SK-N-MC (cell line): Measurements from ENCODE around the gene GPATCH2.

Experiments used
- DNase-seq: peaks from one replicate; pipeline ENCODE4 v3.0.0-alpha.2; 2011; ENCODE audit warnings: low read depth, low spot score
- H3K27ac ChIP-seq: fragments of 200-600 bp; sonication (generic); 2 replicates; pipeline ENCODE4 v1.5.1; 2016; ENCODE audit warnings: mixed run types
- H3K36me3 ChIP-seq: fragments of 200-600 bp; sonication (generic); 2 replicates; pipeline ENCODE4 v1.6.1; 2017; ENCODE audit warnings: antibody characterized with exemption, low read length, mixed read lengths; ENCODE audit not compliant: insufficient read depth
- H3K4me3 ChIP-seq: fragments of 200-600 bp; sonication (generic); 2 replicates; pipeline ENCODE4 v1.5.1; 2016
- H3K9ac ChIP-seq: fragments of 200-600 bp; sonication (generic); 2 replicates; pipeline ENCODE4 v1.8.0; 2017; ENCODE audit warnings: mixed run types, mixed read lengths; ENCODE audit not compliant: insufficient read length
- H3K9me3 ChIP-seq: fragments of 200-600 bp; sonication (generic); 2 replicates; pipeline ENCODE4 v1.6.1; 2017; ENCODE audit warnings: low read depth, mild to moderate bottlenecking, antibody characterized with exemption, low read length, moderate library complexity, mixed read lengths
- EZH2 ChIP-seq: fragments of 200-600 bp; sonication (generic); IDR thresholded peaks from one replicate; pipeline ENCODE4 v1.6.1; 2017; ENCODE audit warnings: antibody characterized with exemption
- FOXP2 ChIP-seq: optimal IDR thresholded peaks from 2 replicates; pipeline ENCODE3; 2011; ENCODE audit warnings: mild to moderate bottlenecking, moderate library complexity; ENCODE audit not compliant: insufficient read depth; ENCODE audit errors: extremely low read length, control extremely low read depth
- POLR2AphosphoS5 ChIP-seq: IDR thresholded peaks from 2 replicates; pipeline ENCODE4 v1.6.1; 2012; ENCODE audit warnings: mild to moderate bottlenecking, low read depth, low read length, borderline replicate concordance

The GPATCH2 gene

GRCh38 chr1:217432339-217432738 lies 198.6 kb downstream of the GPATCH2 start:
- H3K27ac ChIP-seq = no peak overlapping the region
- H3K4me3 ChIP-seq = no peak overlapping the region
- no peak overlapping the region for H3K9ac ChIP-seq
- TF ChIP-seq EZH2 (no peak), FOXP2 (no peak), POLR2AphosphoS5 (no peak)
- no peak for DNase-seq
- H3K9me3 ChIP-seq = no peaks in the 10 kb centered on the region
- no peaks in the 10 kb centered on the region for H3K36me3 ChIP-seq

GRCh38 chr1:217431395-217431794 lies 199.5 kb downstream of the GPATCH2 start:
- Histone ChIP-seq H3K36me3 (no peaks in the 10 kb centered on the region), H3K4me3 (no peak overlapping the region), H3K9me3 (no peaks in the 10 kb centered on the region), H3K9ac (no peak overlapping the region), H3K27ac (no peak overlapping the region)
- TF ChIP-seq EZH2 (no peak), POLR2AphosphoS5 (no peak), FOXP2 (no peak)
- no peak for DNase-seq

DNA sequence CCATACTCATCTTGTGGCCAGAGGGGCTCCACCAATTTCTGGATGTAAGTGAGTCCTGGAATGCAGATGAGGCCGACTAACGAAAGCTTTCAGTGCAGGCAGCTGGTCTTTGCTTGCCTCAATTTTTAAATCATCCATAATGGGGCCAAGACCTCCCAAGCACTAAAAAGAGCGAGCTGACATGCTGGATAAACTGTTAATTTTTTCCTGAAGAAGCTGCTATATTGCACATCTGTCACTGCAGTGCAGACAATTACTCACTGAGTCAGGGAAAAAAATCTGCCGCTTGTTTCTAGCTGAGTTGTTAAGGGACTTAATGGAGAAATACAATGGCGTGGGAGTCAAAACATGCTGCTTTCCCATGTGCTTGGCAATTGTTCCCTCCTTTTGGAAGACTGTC lies 205.5 kb downstream of the GPATCH2 start:
- Histone ChIP-seq H3K9ac (no peak overlapping the region), H3K36me3 (no peaks in the 10 kb centered on the region), H3K4me3 (no peak overlapping the region), H3K27ac (no peak overlapping the region), H3K9me3 (no peaks in the 10 kb centered on the region)
- TF ChIP-seq FOXP2 (no peak), EZH2 (no peak), POLR2AphosphoS5 (no peak)
- no peak for DNase-seq

- DNase-seq = no peak
- Histone ChIP-seq H3K36me3 (no peaks in the 10 kb centered on the region), H3K4me3 (no peak overlapping the region), H3K9me3 (no peaks in the 10 kb centered on the region), H3K27ac (no peak overlapping the region), H3K9ac (no peak overlapping the region)
- TF ChIP-seq EZH2 (no peak), FOXP2 (no peak), POLR2AphosphoS5 (no peak)
These were observed 211.7 kb downstream of the GPATCH2 start for GRCh38 chr1:217419194-217419551.

DNA sequence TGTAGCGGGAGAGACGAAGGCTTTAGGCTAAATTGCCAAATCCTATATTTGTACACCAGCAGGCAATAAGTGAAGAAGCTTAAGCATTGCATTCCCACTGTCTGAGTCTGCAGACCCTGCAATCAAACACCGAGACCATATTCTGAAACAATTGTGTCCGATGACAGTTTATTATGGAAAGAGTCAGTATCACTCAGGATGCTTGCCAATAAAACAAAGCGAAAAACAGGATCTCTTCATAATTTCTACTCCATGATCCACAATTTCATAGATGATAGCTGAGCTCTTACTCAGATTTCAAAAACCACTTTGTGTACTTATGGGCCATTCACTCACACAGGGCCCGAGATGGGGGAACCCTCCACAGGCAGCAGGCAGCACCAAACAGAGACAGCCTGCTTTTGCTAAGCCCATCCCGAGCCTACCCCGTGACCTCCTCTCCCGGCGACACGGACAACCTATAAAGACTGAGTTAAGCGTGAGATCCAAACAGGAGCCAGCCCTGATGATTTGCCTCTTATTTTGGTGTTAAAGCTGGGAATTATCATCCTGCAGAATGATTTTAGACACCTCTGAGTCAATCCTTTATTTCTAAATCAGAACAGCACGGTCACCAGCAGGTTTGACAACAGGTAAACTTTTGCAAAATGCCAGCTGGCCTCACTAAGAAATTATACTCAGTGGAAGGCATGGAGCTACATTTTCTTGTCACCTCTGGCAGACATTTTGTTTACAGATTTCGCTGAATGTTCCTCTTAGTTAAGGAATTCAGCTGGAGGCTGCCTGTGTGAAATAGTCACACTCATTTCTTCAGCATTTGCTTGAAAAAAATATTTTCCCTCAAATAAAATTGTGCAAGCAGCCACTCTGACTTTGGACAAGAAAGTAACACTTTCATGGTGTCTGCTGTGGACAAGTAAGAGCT lies 212.4 kb downstream of the GPATCH2 start:
- no peak for DNase-seq
- Histone ChIP-seq H3K4me3 (no peak overlapping the region), H3K9me3 (no peaks in the 10 kb centered on the region), H3K27ac (no peak overlapping the region), H3K36me3 (no peaks in the 10 kb centered on the region), H3K9ac (no peak overlapping the region)
- TF ChIP-seq EZH2 (no peak), POLR2AphosphoS5 (no peak), FOXP2 (no peak)

DNA sequence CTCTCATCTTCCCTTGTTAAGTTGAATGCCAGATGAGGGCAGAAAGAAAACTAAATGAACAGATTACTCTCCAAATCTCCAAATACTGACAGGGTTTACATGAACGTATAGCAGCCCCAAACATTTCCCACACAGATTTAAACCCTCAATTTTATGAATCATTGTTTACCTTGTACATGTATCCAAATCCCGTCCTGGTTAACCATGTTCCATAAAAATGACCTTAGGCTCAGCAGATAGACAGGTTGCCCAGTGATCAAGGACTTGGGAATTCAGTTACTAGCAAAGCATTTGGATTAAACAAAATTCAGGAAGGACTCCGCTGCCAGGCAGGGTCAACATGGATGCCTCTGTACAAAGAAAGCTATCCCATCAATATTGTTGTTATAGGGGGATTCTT lies 213.5 kb downstream of the GPATCH2 start:
- no peaks in the 10 kb centered on the region for H3K36me3 ChIP-seq
- no peak for TF ChIP-seq FOXP2
- TF ChIP-seq POLR2AphosphoS5 = no peak
- TF ChIP-seq EZH2 = no peak
- H3K9me3 ChIP-seq = no peaks in the 10 kb centered on the region
- H3K9ac ChIP-seq = no peak overlapping the region
- no peak overlapping the region for H3K4me3 ChIP-seq
- no peak overlapping the region for H3K27ac ChIP-seq
- no peak for DNase-seq

GRCh38 chr1:217407534-217408001 lies 223.3 kb downstream of the GPATCH2 start:
- Histone ChIP-seq H3K27ac (no peak overlapping the region), H3K9ac (no peak overlapping the region), H3K36me3 (no peaks in the 10 kb centered on the region)

GRCh38 chr1:217403026-217403720 lies 227.7 kb downstream of the GPATCH2 start:
- Histone ChIP-seq H3K27ac (no peak overlapping the region), H3K4me3 (no peak overlapping the region), H3K9ac (no peak overlapping the region), H3K9me3 (no peaks in the 10 kb centered on the region), H3K36me3 (no peaks in the 10 kb centered on the region)
- DNase-seq = no peak
- no peak for TF ChIP-seq EZH2
- no peak for TF ChIP-seq FOXP2
- TF ChIP-seq POLR2AphosphoS5 = no peak

More at GRCh38 chr1:217407534-217408001, 223.3 kb downstream of the GPATCH2 start:
- Histone ChIP-seq H3K4me3 (no peak overlapping the region), H3K9me3 (no peaks in the 10 kb centered on the region)
- TF ChIP-seq FOXP2 (no peak), POLR2AphosphoS5 (no peak), EZH2 (no peak)
- no peak for DNase-seq

- no peaks in the 10 kb centered on the region for H3K36me3 ChIP-seq
- DNase-seq = no peak
- H3K9ac ChIP-seq = no peak overlapping the region
- no peaks in the 10 kb centered on the region for H3K9me3 ChIP-seq
- no peak for TF ChIP-seq FOXP2
- no peak for TF ChIP-seq POLR2AphosphoS5
- TF ChIP-seq EZH2 = no peak
- no peak overlapping the region for H3K4me3 ChIP-seq
- no peak overlapping the region for H3K27ac ChIP-seq
These were observed 228.6 kb downstream of the GPATCH2 start for GRCh38 chr1:217402301-217402700.
